ENCODE measurements around the gene USP44. TPM values are rescaled to one million over a fixed set of nuclear protein-coding genes. Genes with fewer than 3 reads are reported as not detected.

USP44 gene
- total and polyA plus RNA-seq, 2 of the 4 experiments (the other 2 are of a cell fraction) = 13.0 to 33.5 TPM

DNA sequence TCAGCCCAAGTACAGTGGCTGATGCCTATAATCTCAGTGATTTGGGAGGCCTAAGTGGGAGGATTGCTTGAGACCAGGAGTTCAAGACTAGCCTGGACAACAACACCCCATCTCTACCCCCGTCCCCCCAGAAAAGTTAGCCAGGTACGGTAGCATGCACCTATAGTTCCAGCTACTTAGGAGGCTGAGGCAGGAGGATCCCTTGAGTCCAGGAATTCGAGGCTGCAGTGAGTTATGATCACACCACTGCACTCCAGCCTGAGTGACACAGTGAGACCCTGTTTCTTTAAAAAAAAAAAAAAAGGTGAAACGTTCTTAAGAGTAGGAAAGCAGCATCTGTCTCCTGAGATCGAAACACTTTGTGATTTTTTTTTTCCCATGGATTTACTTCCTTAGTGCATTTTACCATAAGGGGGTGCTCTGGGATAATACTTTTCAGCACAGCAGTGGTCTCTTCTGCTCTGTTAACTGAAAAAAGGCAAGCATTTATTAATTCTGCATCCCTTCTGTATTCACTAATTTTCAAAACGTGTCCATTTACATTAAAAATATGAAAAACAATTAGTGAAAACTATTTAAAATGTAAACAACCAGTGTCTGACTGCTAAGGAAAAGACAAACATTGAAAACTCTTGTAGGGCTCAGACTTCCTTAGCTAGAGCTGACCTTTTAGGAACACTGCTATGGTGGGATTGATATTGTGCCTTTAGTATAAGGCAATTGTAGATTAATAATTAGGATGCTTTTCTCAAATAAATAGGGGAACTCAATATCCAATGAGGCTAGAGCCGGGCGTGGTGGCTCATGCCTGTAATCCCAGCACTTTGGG lies 31.2 kb upstream of the USP44 start:
- H3K9ac ChIP-seq (ENCODE audit: low read depth, low read length) = no peak overlapping the region
- no peaks in the 10 kb centered on the region for H3K9me1 ChIP-seq (ENCODE audit: insufficient read depth, low read length)
- H2BK15ac ChIP-seq (ENCODE audit: low read depth, low read length) = no peak overlapping the region
- H3K4me2 ChIP-seq (ENCODE audit: low read depth, low read length) = no peak overlapping the region
- no peak overlapping the region for H3K4me3 ChIP-seq (ENCODE audit: insufficient read depth, low read depth, low read length)
- H3K27ac ChIP-seq (ENCODE audit: insufficient read depth, low read length) = no peak overlapping the region
- ATAC-seq (ENCODE audit: low read depth) = peak; percentile 88
- no peaks in the 10 kb centered on the region for H4K20me1 ChIP-seq (ENCODE audit: insufficient read depth, low read length)
- H2BK120ac ChIP-seq (ENCODE audit: low read depth, low read length) = peak overlapping the region; percentile 82
- dilution Hi-C loops (cut with HindIII; ENCODE audit: low sequenced_read_pairs, unreplicated experiment) = no loop called here
- no peak overlapping the region for H2BK5ac ChIP-seq (ENCODE audit: low read depth, low read length, poor library complexity, severe bottlenecking)
- H3K9me3 ChIP-seq (ENCODE audit: control insufficient read depth, insufficient read depth, low read length) = no peaks in the 10 kb centered on the region
- peak overlapping the region in 1 of 2 experiments; percentile 60; a peak in 2 of 4 replicates for H4K8ac ChIP-seq (ENCODE audit: low read depth in 2 of 2, low read length in 2 of 2)
- peak overlapping the region; percentile 66 for H3K4ac ChIP-seq (ENCODE audit: low read depth, low read length)
- ChIA-PET POLR2A (ENCODE audit: unreplicated experiment) (interaction anchor here (0.5 kb wide), 1 partner anchor 86 kb away, joined by 4 read pairs; no protein-coding TSS in a partner anchor), CTCF (interaction anchor here (0.6 to 1.6 kb wide), 14 partner anchors 12 to 267 kb away, joined by 3 to 7 read pairs (median 3); no protein-coding TSS in a partner anchor)
- peak overlapping the region; percentile 80 for H2BK20ac ChIP-seq (ENCODE audit: low read depth, low read length)
- no peaks in the 10 kb centered on the region for H3K27me3 ChIP-seq (ENCODE audit: control insufficient read depth, insufficient read depth, low read length)
- H3K79me1 ChIP-seq (ENCODE audit: low read depth in 1 of 2, low read length in 2 of 2) = no peaks in the 10 kb centered on the region
- no peak overlapping the region for H3K23ac ChIP-seq (ENCODE audit: low read depth, low read length)
- intact Hi-C loops (cut with micrococcal nuclease) = loop anchor here (1.0 to 10.0 kb wide), 5 partner anchors 40 to 416 kb away; no protein-coding TSS in a partner anchor
- H2AK5ac ChIP-seq (ENCODE audit: low read depth, low read length) = peak overlapping the region; percentile 75; the same call in 1 of the 2 replicates
- in situ Hi-C loops (cut with MboI; ENCODE audit: low sequenced_read_pairs) = loop anchor here (5.0 kb wide), 1 partner anchor 235 kb away; no protein-coding TSS in a partner anchor
- peak overlapping the region; percentile 68; the same call in 1 of the 2 replicates for H4K91ac ChIP-seq (ENCODE audit: insufficient read depth, low read depth, low read length)
- WGBS, 2 experiments (ENCODE audit: extremely low coverage in 2 of 2, insufficient read length in 1 of 2) = no CpG with 5 or more reads among the region's 8 CpGs
- peak; percentile 77 for DNase-seq
- H3K4me1 ChIP-seq (ENCODE audit: control insufficient read depth, insufficient read depth, low read length) = peaks cover 3% of the 10 kb centered on the region
- BruUV-seq (replicated peaks) = no TSS peak
- H3K36me3 ChIP-seq (ENCODE audit: control insufficient read depth, insufficient read depth, low read length) = no peaks in the 10 kb centered on the region
- no peak for TF ChIP-seq BHLHE40 (IDR thresholded peaks at IDR 0.05; ENCODE audit: low read depth, low read length)
- TF ChIP-seq, protein P1, sequence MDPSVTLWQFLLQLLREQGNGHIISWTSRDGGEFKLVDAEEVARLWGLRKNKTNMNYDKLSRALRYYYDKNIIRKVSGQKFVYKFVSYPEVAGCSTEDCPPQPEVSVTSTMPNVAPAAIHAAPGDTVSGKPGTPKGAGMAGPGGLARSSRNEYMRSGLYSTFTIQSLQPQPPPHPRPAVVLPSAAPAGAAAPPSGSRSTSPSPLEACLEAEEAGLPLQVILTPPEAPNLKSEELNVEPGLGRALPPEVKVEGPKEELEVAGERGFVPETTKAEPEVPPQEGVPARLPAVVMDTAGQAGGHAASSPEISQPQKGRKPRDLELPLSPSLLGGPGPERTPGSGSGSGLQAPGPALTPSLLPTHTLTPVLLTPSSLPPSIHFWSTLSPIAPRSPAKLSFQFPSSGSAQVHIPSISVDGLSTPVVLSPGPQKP (IDR thresholded peaks at IDR 0.05; ENCODE audit: borderline replicate concordance, low read depth, low read length) = no peak
- peak; percentile 93 for TF ChIP-seq SMC3 (IDR thresholded peaks at IDR 0.05; ENCODE audit: low read depth, low read length)
- no peak for TF ChIP-seq MXI1 (IDR thresholded peaks at IDR 0.05; ENCODE audit: borderline replicate concordance, low read depth, low read length)
- peak; percentile 89 for TF ChIP-seq RAD21 (IDR thresholded peaks at IDR 0.05; ENCODE audit: low read length)
- no peak for TF ChIP-seq FOS (IDR thresholded peaks at IDR 0.05; ENCODE audit: low read depth, low read length)
- TF ChIP-seq, protein P2, sequence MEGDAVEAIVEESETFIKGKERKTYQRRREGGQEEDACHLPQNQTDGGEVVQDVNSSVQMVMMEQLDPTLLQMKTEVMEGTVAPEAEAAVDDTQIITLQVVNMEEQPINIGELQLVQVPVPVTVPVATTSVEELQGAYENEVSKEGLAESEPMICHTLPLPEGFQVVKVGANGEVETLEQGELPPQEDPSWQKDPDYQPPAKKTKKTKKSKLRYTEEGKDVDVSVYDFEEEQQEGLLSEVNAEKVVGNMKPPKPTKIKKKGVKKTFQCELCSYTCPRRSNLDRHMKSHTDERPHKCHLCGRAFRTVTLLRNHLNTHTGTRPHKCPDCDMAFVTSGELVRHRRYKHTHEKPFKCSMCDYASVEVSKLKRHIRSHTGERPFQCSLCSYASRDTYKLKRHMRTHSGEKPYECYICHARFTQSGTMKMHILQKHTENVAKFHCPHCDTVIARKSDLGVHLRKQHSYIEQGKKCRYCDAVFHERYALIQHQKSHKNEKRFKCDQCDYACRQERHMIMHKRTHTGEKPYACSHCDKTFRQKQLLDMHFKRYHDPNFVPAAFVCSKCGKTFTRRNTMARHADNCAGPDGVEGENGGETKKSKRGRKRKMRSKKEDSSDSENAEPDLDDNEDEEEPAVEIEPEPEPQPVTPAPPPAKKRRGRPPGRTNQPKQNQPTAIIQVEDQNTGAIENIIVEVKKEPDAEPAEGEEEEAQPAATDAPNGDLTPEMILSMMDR (conservative IDR thresholded peaks at IDR 0.05; ENCODE audit: low read depth, low read length) = peak; percentile 85
- no peak for TF ChIP-seq RFX5 (IDR thresholded peaks at IDR 0.05; ENCODE audit: low read depth, low read length)
- no peak overlapping the region; the same call in 1 of the 2 replicates for H3K18ac ChIP-seq (ENCODE audit: low read depth, low read length)
- no peak overlapping the region for H2AFZ ChIP-seq (replicated peaks; ENCODE audit: low read length, poor library complexity)
- no peak overlapping the region for H2AK9ac ChIP-seq (replicated peaks; ENCODE audit: low read depth, low read length, poor library complexity)
- H3K14ac ChIP-seq (replicated peaks; ENCODE audit: low read depth, low read length) = no peak overlapping the region
- peak overlapping the region; percentile 39; the same call in 1 of the 2 replicates for H4K5ac ChIP-seq (ENCODE audit: low read depth, low read length)
- H3K56ac ChIP-seq (ENCODE audit: extremely low read depth, insufficient read depth, low read length) = no peak overlapping the region

Measured in IMR-90 (cell line).